Cardiac fibroblast (primary cell): Measurements from ENCODE around the gene GID8.

Experiments used
- DNase-seq, 2 donors: peaks; one replicate each; pipeline versions ENCODE4 v3.0.0 to v3.0.0-alpha.2; 2010; ENCODE audit warnings: low read depth in 2 of 2
- H3K4me3 ChIP-seq, 2 donors: replicated peaks in 1 of 2; 1 replicate in 1 of 2; 2 replicates in 1 of 2; pipeline ENCODE4 v1.5.1; 2011; ENCODE audit warnings: low read depth in 2 of 2, low read length in 2 of 2, mild to moderate bottlenecking in 2 of 2, moderate library complexity in 1 of 2
- TF ChIP-seq, protein P1 (sequence below): IDR thresholded peaks from one replicate; pipeline ENCODE4 v1.5.1; 2011; ENCODE audit warnings: low read depth, mild to moderate bottlenecking, low read length, inconsistent platforms

GID8 gene

GRCh38 chr20:62966212-62967148 is 28.5 kb downstream of the GID8 start:
- TF ChIP-seq, protein P1, sequence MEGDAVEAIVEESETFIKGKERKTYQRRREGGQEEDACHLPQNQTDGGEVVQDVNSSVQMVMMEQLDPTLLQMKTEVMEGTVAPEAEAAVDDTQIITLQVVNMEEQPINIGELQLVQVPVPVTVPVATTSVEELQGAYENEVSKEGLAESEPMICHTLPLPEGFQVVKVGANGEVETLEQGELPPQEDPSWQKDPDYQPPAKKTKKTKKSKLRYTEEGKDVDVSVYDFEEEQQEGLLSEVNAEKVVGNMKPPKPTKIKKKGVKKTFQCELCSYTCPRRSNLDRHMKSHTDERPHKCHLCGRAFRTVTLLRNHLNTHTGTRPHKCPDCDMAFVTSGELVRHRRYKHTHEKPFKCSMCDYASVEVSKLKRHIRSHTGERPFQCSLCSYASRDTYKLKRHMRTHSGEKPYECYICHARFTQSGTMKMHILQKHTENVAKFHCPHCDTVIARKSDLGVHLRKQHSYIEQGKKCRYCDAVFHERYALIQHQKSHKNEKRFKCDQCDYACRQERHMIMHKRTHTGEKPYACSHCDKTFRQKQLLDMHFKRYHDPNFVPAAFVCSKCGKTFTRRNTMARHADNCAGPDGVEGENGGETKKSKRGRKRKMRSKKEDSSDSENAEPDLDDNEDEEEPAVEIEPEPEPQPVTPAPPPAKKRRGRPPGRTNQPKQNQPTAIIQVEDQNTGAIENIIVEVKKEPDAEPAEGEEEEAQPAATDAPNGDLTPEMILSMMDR = no peak
- no peak for DNase-seq

DNA sequence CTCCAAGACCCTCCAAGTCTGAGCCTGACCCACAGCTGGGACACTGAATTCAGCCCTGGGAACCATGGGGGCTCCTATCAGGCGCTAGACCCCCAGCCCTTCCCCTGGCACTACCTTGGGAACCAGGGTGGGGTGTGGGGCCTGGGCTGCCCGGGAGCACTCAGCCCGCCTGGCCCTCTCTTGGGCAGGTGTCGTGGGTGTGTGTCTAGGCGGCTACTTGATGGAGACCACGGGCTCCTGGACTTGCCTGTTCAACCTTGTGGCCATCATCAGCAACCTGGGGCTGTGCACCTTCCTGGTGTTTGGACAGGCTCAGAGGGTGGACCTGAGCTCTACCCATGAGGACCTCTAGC is 29.2 kb downstream of the GID8 start:
- DNase-seq = no peak
- H3K4me3 ChIP-seq = no peak overlapping the region
- TF ChIP-seq, protein P1 = no peak

More at GRCh38 chr20:62966212-62967148, 28.5 kb downstream of the GID8 start:
- no peak overlapping the region for H3K4me3 ChIP-seq

DNA sequence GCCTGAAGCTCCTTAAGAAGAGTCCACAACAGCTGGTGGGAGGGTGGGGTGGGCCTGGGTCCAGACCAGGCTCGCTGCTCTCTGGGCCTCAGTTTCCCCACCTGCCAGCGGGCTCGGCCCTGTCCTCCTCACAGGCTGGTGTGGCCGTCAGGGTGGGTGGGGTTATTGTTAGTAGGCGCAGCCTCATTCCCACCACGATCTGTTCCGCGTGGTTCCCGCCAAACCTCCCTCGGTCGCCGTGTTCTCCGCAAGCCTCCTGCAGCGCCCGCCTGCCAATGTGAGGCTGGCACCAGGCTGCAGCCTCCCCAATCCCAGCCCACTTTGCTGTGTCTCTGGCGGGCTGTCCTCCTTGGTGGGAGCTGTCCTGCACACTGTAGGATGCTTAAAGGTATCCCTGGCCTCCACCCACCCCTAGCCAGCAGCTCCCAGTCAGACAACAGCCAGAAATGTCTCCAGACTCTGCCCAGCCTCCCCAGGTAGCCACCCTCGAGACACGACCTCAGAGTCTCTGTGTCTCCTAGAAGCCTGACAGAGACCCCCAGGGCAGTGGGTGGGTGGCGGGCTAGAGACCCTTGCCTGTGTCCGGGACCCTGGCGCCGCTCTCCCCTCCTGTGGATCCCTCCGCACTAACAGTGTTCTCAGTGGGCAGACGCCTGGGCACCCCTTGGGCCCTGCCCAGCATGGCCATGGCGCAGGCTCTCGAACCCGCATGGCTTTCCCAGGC is 29.8 kb downstream of the GID8 start:
- no peak for DNase-seq
- H3K4me3 ChIP-seq = no peak overlapping the region
- TF ChIP-seq, protein P1 = no peak

DNA sequence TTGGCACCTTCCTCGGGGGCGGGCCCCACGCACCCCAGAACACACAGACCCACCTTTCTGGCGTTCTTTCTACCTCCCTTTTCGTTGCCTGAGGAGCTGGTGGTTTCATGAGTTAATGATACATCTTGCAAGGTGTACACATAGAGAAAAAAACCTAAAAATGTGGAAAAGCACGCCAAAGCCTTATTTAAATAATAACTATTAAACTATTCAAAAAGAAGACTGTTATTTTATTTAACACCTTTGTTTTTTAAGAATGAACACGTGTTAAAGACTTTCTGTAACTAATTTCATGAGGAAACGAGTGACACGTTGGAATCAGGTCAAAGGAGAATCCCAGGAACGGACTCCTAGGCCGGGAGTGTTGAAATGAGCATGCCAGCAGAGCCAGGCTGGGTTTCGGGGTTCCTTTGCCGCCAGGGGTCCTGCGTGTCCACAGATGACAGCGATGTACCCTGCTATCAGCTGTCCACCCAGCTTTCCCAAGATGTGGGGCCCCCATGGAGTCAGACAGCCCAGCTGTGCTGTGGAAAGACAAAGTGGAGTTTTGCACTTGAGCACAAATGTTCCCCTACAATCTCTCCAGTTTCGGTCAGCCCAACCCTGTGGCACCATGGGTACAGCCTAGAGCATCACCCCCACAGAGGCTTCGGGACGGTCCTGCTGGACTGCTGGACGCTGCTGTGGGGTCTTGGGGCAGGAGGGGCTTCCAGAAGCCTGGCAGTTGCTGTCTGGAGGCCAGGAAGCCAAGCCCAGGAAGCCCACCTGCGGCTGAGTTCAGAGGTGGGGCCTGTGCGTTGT is 30.6 kb downstream of the GID8 start:
- TF ChIP-seq, protein P1 = no peak
- no peak overlapping the region for H3K4me3 ChIP-seq
- DNase-seq = no peak

DNA sequence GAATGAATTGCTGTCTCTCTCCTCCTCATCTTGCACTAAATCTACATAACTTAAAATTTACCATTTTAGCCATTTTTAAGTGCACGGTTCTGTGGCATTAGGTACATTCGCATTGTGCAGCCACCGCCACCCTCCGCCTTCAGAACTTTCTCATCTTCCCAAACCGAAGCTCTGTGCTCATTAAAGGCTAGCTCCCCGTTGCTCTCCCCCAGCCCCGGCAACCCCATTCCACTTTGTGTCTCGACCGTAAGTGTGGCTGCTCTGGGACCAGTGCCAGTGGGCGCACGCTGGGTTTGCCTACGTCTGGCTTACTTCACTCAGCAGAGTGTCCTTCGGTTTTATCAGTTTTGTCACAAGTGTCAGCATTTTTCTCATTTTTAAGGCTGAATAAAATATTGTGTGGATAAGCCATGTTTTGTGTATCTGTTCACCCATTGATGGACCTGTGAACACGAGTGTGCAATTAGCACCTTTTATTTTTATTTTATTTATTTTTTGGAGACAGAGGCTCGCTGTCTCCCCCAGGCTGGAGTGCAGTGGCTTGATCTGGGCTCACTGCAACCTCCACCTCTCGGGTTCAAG is 31.3 kb downstream of the GID8 start:
- H3K4me3 ChIP-seq = no peak overlapping the region
- no peak for DNase-seq
- TF ChIP-seq, protein P1 = no peak

- DNase-seq = no peak
- H3K4me3 ChIP-seq = no peak overlapping the region
- TF ChIP-seq, protein P1 = no peak
These were observed 32.0 kb downstream of the GID8 start for GRCh38 chr20:62969939-62970306.
